ENCODE results near the gene RBM4B.

GRCh38 chr11:66691311-66691980 is 13.8 kb upstream of the RBM4B start:
- TF ChIP-seq SIN3A (IDR thresholded peaks at IDR 0.05; ENCODE audit: borderline replicate concordance, insufficient read depth, low read length) (no peak), FOXP2 (optimal IDR thresholded peaks at IDR 0.05; ENCODE audit: borderline replicate concordance, extremely low read depth, extremely low read length, insufficient read depth) (no peak), REST (IDR thresholded peaks at IDR 0.05; ENCODE audit: insufficient read depth in 1 of 2, low read depth in 2 of 2, low read length in 2 of 2) (no peak), TAF1 (IDR thresholded peaks at IDR 0.05; ENCODE audit: borderline replicate concordance, insufficient read depth, low read length) (no peak)

Measured in PFSK-1 (cell line).